GM21576 (cell line): ENCODE results near the gene GRIP1.

ENCODE experiments used
- ATAC-seq: cut with Tn5 transposase; IDR thresholded peaks from one replicate; pipeline ENCODE4 v1.9.1; 2021; ENCODE audit warnings: mild to moderate bottlenecking, moderate library complexity; ENCODE audit not compliant: unreplicated experiment

GRIP1 gene

DNA sequence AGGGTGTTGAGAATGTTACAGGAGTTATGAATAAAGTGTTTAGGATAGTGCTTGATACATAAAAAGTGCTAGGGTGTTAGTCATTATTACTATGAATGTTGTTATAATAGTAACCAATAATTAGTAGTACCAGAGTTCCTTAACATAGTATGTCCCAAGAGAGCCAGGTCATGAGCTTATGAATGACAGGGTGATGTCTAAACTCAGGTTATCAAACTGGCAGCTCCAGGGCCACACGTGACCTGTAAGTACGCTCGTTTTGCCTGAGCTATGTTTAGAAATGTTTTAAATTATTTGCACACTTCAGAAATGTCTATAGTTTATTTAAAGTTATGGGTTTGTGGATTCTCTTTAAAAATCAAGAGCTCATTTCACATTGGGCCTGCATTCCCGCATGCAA is 14.1 kb upstream of the GRIP1 start:
- ATAC-seq, result no peak

DNA sequence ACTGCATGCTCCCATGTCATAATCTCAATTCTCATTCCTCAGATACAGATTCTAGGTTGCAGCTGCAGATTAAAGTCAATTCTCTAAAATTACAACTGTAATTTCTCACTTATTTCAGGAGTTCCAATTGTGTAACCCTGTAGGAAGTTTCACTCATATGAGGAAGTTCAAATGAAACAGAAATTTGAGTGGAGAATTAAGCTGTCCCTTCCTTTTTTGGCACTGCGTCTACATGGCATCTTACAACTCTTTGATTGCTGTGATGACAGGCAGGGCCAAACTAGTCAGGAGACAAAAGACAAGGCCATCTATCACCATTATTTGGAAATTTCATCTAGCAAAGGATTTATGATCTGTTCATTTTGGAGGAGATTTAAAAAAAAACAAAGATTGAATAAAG is 13.3 kb upstream of the GRIP1 start:
- no peak for ATAC-seq

DNA sequence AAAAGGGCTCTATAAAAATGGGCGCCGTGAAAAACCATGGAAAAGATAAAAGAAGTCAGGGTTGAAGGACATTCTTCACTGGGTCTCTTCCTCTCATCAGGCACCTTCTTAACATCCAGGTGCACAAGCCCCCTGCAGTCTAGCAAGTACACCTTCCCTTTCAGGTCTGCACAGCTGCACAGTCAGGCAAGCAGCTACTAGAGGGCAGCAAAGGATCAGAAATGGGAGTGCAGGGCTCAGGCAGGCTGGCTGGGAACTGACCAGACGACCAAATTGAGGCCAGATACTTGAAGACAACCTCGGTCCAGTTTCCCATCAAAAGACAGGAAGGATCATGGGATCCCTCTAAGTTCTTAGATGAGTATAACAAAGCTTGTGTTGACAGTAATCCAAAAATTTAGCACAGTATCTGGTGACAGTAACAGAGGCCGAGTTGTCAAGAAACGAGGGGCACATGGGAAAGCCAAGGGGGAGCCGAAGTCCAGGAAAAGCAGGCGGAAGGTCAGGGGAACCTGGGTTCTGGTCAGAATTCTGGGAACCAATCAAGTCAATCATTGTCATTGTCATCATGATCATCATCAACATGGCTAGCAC is 10.1 kb upstream of the GRIP1 start:
- peak; percentile 83 for ATAC-seq

DNA sequence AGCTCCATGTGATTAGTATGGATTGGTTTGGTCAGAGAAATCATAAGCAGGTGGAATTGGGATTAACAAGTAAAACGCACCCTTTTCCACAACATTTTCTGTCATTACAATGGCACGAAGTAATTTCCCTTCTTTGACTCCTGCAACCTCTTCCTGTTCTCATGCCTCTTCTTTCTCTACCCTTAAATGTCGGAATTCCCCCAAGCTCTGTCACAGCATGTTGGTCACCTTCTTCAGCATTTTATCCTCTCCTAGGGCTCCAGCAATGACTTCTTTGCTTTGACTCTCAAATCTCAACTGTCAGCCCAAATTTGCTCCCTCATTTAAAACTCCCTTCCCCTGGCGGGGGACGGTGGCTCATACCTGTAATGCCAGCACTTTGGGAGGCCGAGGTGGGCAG is 5.3 kb upstream of the GRIP1 start:
- ATAC-seq, result no peak

DNA sequence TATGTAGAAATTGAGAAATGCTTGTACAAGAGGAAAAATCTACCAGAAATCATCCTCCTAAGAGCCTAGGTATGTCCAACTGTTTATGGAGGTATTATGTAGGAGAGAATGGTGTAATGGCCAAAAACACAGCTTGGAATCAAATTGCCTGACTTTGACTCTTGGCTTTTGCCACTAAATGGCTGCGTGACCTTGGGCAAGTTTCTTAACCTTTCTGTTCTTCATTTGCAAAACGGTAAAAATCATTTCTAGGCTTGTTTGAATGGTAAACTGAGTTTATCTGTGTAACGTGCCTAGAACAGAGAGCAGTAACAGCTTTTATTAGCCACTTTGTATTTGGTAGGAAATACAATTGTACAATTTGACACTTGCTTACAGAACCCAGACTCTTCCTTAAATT is 4.9 kb upstream of the GRIP1 start:
- no peak for ATAC-seq

DNA sequence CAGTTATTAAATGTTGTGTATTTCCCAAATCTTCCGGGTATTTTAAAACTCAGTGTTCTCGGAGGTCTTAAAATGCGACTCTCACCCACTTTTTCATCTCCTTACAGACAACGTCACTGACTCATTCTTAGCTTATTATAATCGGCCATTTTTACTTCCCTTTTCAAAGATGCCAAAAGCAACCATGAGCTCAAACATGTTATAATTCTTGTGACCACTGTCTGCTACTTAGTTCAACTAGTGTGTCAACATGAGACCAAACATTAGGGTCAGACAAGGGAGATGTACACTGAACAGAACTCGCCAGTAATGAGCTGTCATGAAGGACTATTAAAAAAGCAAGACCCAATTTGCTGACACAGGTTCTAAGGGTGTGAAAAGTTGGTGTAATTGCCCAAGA is 4.2 kb upstream of the GRIP1 start:
- no peak for ATAC-seq

DNA sequence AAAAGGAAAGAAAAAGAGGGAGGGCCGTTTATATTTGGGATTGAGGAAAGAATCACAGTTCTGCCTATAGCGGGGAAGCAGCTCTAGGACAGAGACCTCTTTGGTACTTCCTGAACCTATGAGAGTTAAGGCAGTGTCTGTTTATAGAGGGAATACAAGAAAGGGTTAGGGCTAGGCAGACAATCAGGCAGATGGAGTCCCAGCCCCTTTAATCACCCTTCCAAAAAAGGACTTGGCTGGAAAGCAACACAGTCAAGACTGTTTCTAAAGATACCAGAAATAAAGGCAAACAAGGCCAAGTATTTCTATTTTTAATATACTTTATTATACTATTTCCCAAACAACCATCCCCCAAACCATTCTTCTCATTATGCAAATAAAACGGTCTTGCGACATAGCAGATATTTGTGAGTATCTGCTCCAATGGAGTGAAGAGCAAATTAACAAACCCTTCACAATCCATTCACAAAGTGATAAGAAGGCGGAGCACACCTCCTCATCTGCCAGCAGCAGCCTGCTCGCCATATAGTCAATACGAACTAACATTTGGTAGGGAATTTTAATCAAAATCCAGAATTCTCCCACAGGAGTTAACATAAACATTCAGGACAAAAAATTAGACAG is 697 bp upstream of the GRIP1 start:
- ATAC-seq, result no peak

DNA sequence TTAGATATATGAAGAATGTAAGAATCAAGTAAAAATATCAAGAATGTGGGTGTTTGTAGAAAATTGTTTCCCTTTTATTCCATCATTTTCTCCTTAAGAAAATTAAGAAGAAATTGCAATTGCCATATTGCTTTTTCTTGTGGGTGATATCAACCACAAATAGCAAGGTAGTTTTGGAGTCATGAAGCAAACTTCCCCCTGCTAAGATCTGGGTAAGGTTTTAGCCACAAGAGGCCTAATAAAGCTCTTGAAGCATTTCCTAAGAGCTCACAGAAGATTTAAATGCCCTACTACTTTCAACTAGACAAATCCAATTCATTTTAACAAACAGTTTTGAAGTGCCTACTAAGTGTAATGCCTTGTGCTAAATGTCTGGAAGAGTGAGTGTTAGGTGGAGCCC is 2.6 kb downstream of the GRIP1 start:
- no peak for ATAC-seq

DNA sequence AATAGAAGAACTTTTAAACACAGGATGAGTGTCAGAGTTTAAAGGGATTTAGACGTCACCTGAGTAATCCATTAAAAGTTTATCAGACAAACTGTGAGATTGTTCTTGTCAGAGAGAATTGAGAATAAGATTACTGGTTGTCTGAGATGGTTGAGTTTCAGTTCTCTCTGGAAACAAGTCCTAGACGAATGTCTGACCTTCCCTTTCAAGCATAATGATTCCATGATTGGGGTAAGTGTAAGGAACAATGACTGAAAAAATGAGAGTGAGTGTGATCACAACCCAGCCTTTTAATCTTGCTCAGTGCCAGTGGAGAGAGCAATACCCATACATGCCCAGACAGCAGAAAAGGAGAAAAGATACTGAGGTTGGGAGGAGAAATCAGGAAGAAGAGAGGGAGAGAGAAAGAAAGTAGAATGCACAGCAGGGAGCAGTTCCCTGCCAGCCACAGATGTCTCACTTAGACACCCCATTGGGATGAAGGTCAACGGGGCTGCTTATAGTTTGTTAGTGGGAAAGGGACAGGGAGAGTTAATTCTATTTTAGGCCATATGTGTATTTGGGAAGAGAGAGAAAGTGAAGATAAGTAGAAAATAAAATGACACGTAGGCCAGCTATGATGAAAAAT is 4.3 kb downstream of the GRIP1 start:
- no peak for ATAC-seq

DNA sequence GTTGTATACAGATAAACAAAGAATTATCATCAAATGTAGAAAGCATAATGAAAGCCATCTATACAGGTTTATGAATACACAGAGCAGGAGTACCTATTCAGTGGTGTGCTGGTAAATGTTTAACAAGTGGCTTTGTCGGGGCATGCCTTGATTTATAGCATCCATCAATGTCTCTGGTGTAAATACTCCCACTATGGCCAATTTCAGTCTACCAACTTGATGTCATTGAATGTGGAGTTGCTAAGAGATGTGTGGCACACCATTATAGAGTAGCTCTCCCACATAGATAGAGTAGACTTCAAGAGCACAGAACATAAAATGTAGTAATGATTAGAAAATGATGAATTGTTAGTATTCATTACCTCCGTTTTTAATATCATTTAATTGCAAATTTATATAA is 9.3 kb downstream of the GRIP1 start:
- ATAC-seq, result no peak

DNA sequence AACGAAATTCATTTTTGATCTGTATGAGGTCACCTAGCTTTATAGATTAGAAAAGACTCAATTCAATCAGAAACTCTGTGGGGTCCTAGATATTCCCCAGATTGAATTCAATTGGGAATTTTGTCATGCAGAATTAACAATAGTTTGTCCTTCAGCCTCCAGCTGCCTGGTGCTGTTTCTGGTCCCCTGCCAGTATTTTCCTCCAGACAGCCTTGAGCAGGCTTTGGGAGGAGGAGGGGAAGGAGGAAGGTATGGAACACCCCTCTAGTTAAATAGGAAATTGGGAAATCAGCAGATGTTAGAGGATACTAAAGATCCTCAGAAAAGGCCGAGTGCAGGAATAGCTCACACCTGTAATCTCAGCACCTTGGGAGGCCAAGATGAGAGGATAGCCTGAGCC is 10.6 kb downstream of the GRIP1 start:
- no peak for ATAC-seq

DNA sequence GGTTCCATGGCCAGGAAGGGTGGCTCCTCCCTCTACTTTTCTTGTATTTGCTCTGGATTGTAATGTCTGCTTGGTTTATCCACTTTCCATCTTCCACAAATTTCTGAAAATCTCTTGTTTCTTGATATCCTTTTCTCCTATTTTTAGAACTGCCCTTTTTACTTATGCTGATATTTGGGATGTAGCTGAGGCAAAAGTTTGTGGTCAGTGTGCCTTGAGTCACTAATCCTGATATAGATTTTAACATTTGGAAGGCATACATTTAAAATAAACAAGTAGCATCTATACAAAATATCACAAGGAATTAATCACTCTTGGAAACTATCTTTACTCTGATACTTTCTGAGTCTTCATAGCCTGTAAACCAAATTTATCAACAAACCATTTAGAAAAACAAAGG is 11.0 kb downstream of the GRIP1 start:
- ATAC-seq, result no peak

DNA sequence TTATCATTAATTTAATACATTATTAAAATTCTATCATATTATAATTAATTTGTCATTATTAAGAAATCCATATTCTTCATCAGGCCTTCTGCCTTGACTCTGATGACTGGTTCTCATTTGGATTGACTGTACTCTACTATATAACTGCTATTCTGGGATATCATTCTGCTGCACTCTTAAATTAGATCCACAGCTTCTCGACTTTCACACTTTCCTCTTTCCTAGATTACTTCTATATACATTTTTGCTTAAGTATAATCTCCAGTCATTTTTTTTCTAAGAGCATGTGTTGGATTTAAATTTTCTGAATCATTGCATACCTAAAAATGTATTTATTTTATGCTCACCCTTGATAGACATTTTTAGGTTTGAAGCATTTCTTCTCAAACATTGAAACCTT is 12.4 kb downstream of the GRIP1 start:
- no peak for ATAC-seq

DNA sequence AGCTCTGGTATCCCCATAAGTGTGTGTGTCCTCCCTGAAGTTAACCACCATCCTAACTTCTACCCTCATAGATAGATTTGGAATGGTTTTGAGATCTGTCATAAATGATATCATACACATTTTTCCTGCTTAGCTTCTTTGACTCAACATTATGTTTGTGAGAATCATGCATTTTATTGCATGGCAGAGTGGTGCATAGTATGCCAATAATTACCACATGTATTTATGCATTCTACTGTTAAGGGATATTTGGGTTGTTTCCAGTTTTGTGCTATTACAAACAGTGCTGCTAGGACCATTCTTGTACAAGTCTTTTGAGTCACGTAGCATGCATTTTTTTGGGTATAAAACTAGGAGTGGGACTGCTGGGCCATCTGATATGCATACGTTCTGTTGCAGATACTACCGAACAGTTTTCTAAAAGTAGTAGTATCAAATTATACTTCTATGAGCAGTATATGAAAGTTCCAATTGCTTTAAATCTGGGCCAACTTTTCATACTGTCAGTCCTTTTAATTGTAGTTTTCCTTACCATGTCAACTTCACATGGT is 13.4 kb downstream of the GRIP1 start:
- no peak for ATAC-seq

DNA sequence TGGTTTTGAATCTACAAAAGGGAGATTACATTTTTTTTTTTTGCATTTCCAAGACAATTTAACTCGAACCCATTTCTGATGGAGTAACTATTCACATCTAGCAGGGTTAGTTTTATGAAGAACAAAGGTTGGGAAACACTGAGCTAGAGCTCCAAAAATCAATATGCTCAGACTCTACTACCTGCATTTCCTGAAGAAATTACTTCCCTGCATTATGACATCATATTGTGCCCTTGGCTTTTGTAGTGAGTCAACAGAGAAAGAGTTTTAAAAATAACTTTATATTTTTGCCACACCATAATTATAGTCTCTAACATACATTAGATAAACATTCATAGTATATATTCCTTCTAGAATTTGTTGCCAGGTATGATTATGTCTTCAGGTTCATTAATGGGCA is 14.8 kb downstream of the GRIP1 start:
- ATAC-seq, result no peak

DNA sequence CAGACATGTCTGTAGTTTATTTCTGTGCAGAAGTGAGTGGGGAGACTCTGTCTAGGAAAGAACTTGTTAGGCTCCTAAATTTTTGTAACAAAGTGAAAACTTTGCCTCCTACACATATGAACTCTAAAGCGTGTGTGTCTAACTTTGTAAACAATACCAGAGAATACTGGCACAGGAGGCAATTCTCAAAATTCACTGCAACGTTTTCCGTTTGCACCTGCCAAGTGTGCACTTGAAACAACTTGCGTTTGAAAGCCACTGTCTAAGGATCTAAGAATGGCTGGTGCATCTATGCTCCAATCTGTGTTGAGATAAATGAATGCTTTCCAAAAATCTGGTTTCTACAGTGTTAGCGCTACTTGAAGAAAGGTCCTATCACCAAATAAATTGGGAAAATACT is 15.3 kb downstream of the GRIP1 start:
- ATAC-seq, result no peak

DNA sequence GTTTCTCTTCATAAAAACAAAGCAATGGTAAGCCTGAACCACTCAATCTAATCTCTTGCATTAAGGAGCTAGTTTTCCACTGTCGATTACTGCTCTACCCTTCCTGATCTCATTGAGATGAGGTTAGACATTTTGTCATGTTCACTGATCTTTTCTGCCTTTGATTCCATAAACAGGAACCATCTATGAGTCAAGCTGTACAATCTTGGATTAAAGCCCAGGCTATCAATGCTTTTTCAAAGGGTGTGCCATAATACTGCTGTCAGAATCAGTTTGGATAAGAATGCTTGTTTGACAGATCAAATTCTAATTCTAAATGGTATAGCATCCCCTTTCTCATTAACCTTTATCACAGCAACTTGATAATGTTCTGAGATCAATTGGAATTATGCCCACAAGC is 16.1 kb downstream of the GRIP1 start:
- no peak for ATAC-seq

DNA sequence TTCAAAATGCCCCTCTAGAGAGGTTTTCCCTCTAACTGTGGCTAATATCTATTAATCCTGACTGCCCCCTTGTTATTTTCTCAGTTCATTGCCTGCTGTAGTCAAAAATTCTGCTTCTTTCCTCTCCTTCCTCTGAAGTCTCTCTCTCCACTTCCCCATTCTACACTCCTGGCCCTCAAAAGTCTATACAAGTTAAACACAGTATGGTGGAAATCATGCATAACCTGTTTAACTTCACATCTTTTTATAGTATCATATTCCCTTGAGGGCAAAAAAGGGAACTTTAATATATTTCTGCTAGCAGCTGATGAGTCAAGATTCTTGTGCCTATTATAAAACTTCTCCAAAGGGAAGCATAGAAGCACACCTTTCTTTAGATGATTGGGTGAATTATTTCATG is 16.7 kb downstream of the GRIP1 start:
- ATAC-seq, result no peak

DNA sequence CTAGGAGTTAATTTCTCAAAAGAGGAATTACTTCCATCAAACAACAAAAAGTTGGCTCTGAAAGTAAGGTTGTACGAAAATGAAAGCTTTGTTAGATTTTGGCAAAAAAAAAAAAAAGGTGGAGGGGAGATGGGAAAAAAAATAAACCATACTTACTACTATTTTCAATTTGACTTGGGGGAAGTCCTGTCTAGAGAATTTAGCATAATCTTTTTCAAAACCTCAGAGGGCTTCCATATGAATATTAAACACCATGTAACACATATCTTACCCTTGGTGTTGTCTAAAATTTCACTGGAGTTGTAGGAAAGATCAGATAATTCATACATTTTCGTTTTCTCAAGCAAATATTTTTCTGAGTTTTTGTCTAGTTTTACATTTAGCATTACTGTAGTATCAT is 17.5 kb downstream of the GRIP1 start:
- no peak for ATAC-seq

DNA sequence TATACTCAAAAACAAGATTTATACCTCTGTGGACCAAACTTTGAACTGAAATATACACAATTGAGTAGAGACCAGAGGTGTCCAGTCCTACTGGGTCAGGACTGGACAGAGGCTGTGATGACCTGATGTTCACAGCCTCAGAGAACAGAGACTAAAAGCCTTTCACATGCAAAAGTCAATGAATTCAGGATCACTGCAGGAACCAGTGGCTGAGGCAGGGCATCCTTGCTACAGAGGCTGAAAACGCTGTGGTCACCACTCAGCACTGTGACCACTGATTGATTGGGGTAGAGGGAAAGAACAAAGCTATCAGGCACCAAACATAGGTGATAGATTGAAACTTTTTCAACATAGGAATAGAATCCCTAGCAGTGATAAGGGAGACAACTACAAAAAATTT is 25.1 kb downstream of the GRIP1 start:
- no peak for ATAC-seq

DNA sequence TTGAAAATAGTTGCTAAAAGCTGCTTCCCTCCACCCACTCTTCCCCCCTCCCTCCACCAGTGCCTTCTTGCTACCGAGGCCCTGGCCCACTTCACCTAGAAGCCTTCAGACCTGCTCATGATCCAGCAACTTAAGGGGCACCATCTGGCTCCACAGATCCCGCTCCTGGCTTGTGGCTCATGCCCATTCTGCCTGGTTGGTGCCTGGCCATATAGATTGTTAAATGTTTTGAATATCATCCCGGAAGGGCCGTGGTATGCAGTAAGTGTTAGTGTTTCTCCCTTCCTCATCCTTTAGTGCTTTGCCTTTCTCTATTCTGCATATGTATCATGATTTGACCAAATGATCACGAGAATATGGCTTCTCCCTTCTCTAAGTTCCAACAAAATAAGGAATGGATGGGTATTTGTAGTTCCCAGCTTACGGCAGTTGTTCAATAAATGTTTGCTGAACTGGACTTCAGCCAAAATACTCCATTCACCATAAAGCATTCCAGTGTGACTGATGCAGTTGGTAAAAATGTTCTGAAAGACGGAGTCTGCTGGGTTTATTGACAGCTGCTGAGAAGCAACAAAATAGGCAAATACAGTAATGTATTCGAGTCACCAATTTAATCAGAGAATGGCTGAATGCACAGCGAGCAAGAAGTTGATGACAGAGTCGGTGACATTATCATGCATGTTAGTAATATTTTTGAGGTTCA is 30.7 kb downstream of the GRIP1 start:
- ATAC-seq, result no peak
